H4 (cell line): ENCODE results near the gene CCDC28A. TPM values are rescaled to one million over a fixed set of nuclear protein-coding genes. Genes with fewer than 3 reads are reported as not detected.
"Not testable (repeated sequence)": the region's sequence is repeated elsewhere in the genome, so short reads cannot be mapped to it uniquely, and the experiment has no call there.

Source experiments
- DNase-seq: peaks from one replicate; pipeline ENCODE4 v3.0.0-alpha.2; 2015; ENCODE audit warnings: low spot score
- total RNA-seq: library from RNA; depleted of rRNA; stranded (reverse); fragments of >200 nt; shearing (Covaris generic); gene quantifications from 2 replicates; pipeline ENCODE4 v1.2.3, GENCODE V29; 2014; rRNA removed

Gene CCDC28A
- total RNA-seq = 16.4 and 17.3 TPM in 2 replicates

GRCh38 chr6:138773177-138774091, at the start of gene CCDC28A:
Gene CCDC28A (plus strand): TSS chr6:138773769. CDS start chr6:138776121, 2,352 bp downstream.
- peak; percentile 88 for DNase-seq

GRCh38 chr6:138724015-138724414, 49.6 kb upstream of the CCDC28A start:
- DNase-seq = peak; percentile 63

GRCh38 chr6:138726066-138726756, 47.4 kb upstream of the CCDC28A start:
- DNase-seq = no peak

GRCh38 chr6:138726757-138727097, 46.8 kb upstream of the CCDC28A start:
- DNase-seq = no peak

DNA sequence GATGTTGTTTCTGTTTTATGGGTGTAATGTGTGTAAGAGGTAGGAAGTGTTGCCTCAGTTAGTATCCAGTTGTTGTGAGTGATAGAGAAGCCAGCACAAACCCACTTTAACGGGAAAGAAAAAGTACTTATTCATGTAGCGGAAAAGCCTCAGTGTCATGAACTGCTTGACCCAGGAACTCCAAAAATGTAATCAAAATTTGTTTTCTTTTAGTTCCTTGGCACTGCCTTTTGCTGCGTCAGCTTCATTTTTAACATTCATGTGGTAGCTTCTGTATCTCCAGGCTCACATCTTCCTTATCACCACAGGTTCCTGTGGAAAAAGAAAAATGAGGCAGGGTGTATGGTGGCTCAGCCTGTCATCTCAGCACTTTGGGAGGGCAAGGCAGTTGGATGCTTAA, 46.4 kb upstream of the CCDC28A start:
- no peak for DNase-seq

DNA sequence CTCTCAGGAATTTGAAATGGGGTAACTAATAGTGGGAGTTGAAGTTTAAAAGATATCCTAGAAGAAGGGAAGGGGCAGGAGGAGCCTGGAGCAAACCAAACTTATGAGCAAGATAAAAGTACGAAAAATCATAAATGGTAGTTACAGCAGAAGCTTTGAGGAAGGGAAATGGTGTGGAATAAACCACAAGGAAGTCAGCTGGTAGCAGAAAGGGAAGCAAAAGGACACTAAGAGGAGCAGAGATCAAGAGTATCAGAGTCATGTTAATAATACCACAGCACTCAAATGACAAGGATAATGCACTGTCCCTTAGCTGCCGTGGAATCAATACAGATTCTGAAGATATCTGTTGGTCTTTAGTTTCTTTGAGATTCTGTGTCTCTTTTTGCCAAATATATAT, 44.9 kb upstream of the CCDC28A start:
- DNase-seq = no peak

DNA sequence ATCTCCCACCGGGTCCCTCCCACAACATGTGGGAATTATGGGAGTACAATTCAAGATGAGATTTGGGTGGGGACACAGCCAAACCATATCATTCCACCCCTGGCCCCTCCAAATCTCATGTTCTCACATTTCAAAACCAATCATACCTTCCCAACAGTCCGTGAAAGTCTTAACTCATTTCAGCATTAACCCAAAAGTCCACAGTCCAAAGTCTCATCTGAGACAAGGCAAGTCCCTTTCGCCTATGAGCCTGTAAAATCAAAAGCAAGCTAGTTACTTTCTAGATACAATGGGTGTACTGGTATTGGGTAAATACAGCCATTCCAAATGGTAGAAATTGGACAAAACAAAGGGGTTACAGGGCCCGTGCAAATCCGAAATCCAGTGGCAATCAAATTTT, 43.5 kb upstream of the CCDC28A start:
- not testable (repeated sequence) for DNase-seq

DNA sequence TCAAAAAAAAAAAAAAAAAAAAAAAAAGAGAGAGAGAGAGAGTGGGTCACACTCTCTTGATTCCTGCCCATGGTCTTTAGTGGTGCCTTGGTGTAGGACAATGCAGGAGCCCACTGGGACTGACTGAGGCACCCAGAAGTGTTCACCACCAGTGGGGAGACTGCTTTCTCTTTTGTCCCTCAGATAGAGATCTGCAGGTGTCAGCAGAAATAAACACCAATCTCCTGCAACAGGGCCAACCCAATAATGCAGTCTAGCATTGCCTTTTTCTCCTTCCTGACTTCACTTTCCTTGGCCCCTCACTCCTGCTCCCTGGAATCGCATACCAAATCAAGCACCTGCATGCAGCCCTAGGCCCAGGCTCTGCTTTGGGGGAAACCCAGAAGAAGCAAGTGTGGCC, 39.0 kb upstream of the CCDC28A start:
- DNase-seq = no peak

DNA sequence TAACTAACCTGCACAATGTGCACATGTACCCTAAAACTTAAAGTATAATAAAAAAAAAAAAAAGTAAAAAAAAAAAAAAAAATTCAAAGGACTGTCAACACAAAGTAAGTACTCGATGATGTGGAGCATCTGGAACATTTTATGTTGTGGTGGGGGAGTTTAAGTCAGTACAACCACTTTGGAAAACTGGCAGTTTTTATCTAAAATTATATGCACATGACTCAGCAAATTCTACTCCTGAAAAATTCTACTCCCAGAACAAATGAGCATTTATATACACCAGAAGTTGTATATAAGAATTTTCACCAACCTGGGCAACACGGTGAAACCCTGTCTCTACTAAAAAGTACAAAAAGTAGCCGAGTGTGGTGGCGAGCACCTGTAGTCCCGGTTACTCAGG, 36.9 kb upstream of the CCDC28A start:
- DNase-seq = no peak

DNA sequence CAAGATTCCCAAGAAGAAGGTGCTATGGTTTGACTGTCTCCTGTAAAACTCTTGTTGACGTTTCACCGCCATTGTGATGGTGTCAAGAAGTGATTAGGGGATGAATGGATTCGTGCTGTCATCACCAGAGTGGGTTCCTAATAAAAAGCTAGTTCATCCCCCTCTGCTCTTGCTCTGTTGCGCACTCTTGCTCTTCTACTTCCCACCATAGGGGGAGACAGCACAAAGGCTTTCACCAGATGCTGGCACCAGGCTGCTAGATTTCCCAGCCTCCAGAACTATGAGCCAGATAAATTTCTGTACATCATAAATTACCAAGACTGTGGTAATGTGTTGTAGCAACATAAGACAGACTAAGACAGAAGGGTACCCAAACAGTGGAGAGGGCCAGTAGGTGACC, 21.6 kb upstream of the CCDC28A start:
- no peak for DNase-seq

GRCh38 chr6:138757136-138757535, 16.4 kb upstream of the CCDC28A start:
- DNase-seq = no peak

DNA sequence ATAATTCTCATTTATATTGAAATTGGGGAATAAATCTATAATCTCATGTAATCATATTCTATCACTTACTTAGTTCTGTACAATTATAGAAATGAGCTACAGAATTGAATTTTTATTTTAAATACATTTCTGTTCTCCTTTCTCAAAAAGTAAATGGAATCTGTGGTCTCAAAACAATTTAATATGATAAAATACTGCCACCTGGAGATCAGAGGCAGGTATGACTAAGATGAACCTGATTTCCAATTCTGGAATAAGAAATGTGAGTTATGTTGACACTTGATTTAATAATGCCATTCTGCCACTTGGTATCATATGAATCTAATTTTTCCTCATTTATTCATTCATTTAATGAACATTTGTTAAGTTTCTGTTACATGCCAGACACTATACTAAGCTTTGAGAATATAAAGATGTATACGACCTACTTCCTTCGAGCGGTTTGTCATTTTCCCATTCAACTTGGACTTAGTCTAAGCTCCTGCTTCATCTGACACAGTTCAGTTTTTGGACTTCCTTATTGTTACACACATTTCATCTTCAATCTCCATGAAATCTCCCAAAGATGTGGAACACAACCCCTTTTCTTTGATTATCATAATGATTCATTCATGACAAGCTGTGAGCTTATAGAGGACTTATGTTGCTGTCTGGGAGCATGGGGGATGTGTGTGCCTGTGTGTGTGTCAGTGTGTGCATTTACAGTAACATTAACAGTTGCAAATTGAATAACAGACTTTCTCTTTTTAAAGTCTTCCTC, 7.5 kb upstream of the CCDC28A start:
- no peak for DNase-seq

GRCh38 chr6:138769102-138769676, 4.4 kb upstream of the CCDC28A start:
- no peak for DNase-seq

DNA sequence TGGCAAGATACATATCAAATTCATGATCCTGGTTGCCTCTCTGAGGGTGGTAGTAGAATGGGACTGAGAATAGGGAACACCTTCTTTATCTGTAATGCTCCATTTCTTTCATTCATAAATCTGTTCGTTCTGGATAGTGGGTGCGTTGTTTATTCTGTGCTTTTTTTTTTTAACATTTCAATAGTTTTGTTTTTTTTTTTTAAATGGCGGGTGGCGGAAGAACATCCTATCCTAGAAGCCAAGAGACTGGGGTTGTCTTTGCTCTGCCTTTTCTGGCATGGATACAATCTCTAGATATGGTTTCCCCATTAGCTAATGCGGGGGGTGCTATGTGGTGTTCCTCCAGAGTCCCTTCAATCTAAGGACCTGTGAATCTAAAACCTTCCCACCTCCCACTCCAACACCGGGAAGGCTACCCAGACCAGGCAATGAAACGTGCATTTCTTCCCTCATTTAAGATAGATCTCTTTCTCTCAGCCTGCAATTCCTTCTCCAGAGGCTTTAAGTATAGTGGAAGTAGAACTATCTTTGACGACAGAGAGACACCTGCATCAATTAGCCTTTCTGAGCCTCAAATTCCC, 883 bp upstream of the CCDC28A start:
- DNase-seq = no peak

- DNase-seq = no peak
These were observed 801 bp downstream of the CCDC28A start for GRCh38 chr6:138774370-138774769.

DNA sequence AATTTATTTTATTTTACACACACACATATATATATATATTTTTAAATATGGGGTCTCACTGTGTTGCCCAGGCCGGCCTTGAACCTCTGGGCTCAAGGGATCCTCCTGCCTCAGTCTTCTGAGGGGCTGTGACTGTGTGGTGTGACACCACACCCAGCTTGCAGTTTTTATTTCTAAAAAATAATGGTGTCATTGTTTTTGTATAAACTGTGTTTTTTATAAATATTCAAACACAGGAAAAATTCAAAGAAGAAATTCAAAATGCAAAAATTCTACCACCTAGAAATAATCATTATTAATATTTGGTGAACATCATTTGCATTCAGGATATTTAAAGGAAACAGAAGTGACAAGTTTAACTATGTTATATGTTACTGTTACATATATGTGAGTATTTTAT, 3.1 kb downstream of the CCDC28A start:
- no peak for DNase-seq

GRCh38 chr6:138778331-138778730, 4.8 kb downstream of the CCDC28A start:
- DNase-seq = no peak

GRCh38 chr6:138782243-138782642, 8.7 kb downstream of the CCDC28A start:
- no peak for DNase-seq

GRCh38 chr6:138785079-138785478, 11.5 kb downstream of the CCDC28A start:
- DNase-seq = no peak

- DNase-seq = no peak
These were observed 12.4 kb downstream of the CCDC28A start for GRCh38 chr6:138785980-138786379.

- no peak for DNase-seq
These were observed 13.6 kb downstream of the CCDC28A start for GRCh38 chr6:138787138-138787537.
